PC-3 (cell line): ENCODE results near the gene PRSS27. TPM values are rescaled to one million over a fixed set of nuclear protein-coding genes. Genes with fewer than 3 reads are reported as not detected.

ENCODE experiments used
- ATAC-seq: fragments of 200-7000 bp; cut with Tn5 transposase; 2 replicates; pipeline ENCODE4 v1.9.1; 2020; ENCODE audit warnings: mild to moderate bottlenecking, moderate library complexity
- BruUV-seq: library from RNA; stranded (reverse); fragments of 400-500 nt; replicated peaks from 2 replicates; lab custom pipeline; 2021; lab: Mats Ljungman, UMichigan
- CTCF ChIA-PET: fragments of 300-600 bp; sonication (Branson Sonifier 250); formaldehyde crosslinking; loops from one replicate; lab custom pipeline; 2022; ENCODE audit warnings: antibody characterized with exemption; lab: Charles Lee
- POLR2A ChIA-PET: fragments of 300-600 bp; sonication (Branson Sonifier 250); formaldehyde crosslinking; loops from one replicate; lab custom pipeline; 2022; ENCODE audit warnings: antibody characterized with exemption; ENCODE audit not compliant: unreplicated experiment; lab: Charles Lee
- DNase-seq: peaks from one replicate; pipeline ENCODE4 v3.0.0-alpha.2; 2015
- H2AFZ ChIP-seq: fragments of 300-600 bp; sonication (generic); 2 replicates; pipeline ENCODE4 v1.6.0; 2016; ENCODE audit warnings: antibody characterized with exemption, low read length
- H3F3A ChIP-seq: fragments of 300-600 bp; sonication (generic); one replicate; pipeline ENCODE4 v1.6.0; 2017; ENCODE audit warnings: antibody characterized with exemption, low read length, control low read depth, mild to moderate bottlenecking; ENCODE audit not compliant: unreplicated experiment
- H3K27ac ChIP-seq: fragments of 300-600 bp; sonication (generic); 2 replicates; pipeline ENCODE4 v1.5.1; 2016; ENCODE audit warnings: mild to moderate bottlenecking, low read length
- H3K27me3 ChIP-seq: fragments of 300-600 bp; sonication (generic); 2 replicates; pipeline ENCODE4 v1.6.1; 2016; ENCODE audit warnings: low read length, mixed read lengths
- H3K36me3 ChIP-seq: fragments of 300-600 bp; sonication (generic); 2 replicates; pipeline ENCODE4 v1.6.1; 2016; ENCODE audit warnings: low read depth, mixed run types, low read length, mixed read lengths
- H3K4me1 ChIP-seq: fragments of 300-600 bp; sonication (generic); 2 replicates; pipeline ENCODE4 v1.5.1; 2016; ENCODE audit warnings: low read length; ENCODE audit not compliant: insufficient read depth
- H3K4me2 ChIP-seq: fragments of 300-600 bp; sonication (generic); 2 replicates; pipeline ENCODE4 v1.6.0; 2016; ENCODE audit warnings: low read length
- H3K4me3 ChIP-seq: fragments of 300-600 bp; sonication (generic); 2 replicates; pipeline ENCODE4 v1.5.1; 2016; ENCODE audit warnings: mild to moderate bottlenecking, low read length, mixed read lengths
- H3K79me2 ChIP-seq: fragments of 300-600 bp; sonication (generic); 2 replicates; pipeline ENCODE4 v1.6.1; 2017; ENCODE audit warnings: low read length, mixed read lengths
- H3K9ac ChIP-seq: fragments of 300-600 bp; sonication (generic); 2 replicates; pipeline ENCODE4 v1.6.0; 2016; ENCODE audit warnings: mild to moderate bottlenecking, low read length
- H3K9me2 ChIP-seq: fragments of 300-600 bp; sonication (generic); replicated peaks from 2 replicates; pipeline ENCODE4 v1.6.1; 2016; ENCODE audit warnings: mixed run types, low read length, mixed read lengths
- H3K9me3 ChIP-seq: fragments of 300-600 bp; sonication (generic); 2 replicates; pipeline ENCODE4 v1.6.1; 2016; ENCODE audit warnings: low read length, mixed read lengths
- H4K20me1 ChIP-seq: fragments of 300-600 bp; sonication (generic); 2 replicates; pipeline ENCODE4 v1.6.1; 2016; ENCODE audit warnings: low read length, mixed read lengths
- EZH2 ChIP-seq: fragments of 300-600 bp; sonication (generic); IDR thresholded peaks from one replicate; pipeline ENCODE4 v1.6.1; 2017; ENCODE audit warnings: antibody characterized with exemption, mild to moderate bottlenecking, low read length; ENCODE audit not compliant: unreplicated experiment
- EZH2phosphoT487 ChIP-seq: fragments of 300-600 bp; sonication (generic); IDR thresholded peaks from 2 replicates; pipeline ENCODE4 v1.6.1; 2018; ENCODE audit warnings: mild to moderate bottlenecking, antibody characterized with exemption, low read length, borderline replicate concordance
- intact Hi-C: fragments of 100-400 bp; cut with micrococcal nuclease; formaldehyde crosslinking; loops from 2 replicates; pipeline ENCODE4 v1.9.0; 2023
- total RNA-seq: library from RNA; depleted of rRNA; stranded (reverse); fragments of >200 nt; gene quantifications from 2 replicates; pipeline ENCODE4 v1.2.3, GENCODE V29; 2014
- TF ChIP-seq, protein P1 (sequence below): fragments of 300-600 bp; sonication (generic); conservative IDR thresholded peaks from 2 replicates; pipeline ENCODE4 v1.5.1; 2017; ENCODE audit warnings: antibody characterized with exemption, low read depth, mild to moderate bottlenecking, low read length

The PRSS27 gene
- total RNA-seq, 1 experiment from 2014 or later: 1.2 TPM

DNA sequence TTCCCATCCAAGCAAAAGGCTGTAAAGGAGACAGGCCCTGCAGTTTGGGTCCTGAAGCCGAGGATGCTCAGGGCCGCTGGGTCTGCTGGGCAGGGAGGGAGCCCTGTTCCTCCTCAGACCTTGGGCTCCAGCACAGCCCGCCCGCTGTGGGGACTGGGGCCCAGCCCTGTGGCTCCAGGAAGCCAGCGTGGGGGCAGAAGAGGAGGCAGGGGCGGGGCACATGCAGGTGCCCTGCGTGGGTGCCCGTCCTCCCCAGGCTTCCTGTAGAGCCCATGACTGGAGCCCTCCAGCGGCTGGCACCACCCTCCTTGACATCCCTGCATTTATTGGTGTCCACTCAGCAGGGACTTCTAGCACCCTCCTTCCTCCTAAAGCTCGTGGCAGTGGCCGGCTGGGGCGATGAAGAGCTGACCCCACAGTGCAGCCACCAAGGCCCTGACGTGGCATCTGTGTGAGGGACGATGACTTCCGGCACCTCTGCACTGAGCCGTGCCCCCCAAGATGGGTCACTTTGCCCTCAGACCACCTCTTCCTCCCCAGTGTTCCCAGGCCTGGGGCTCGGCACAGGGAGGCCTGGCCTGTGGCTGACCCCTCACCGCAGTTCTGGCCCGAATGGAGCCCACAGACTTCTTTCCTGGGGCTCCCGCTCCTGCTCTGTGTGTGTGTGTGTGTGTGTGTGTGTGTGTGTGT, 9.9 kb downstream of the PRSS27 start:
- intact Hi-C loops: no loop called here
- no peaks in the 10 kb centered on the region for H3F3A ChIP-seq
- no peaks in the 10 kb centered on the region for H3K36me3 ChIP-seq
- no peaks in the 10 kb centered on the region for H3K4me1 ChIP-seq
- POLR2A ChIA-PET: no interaction called here
- DNase-seq (no peak), ATAC-seq (no peak)
- H3K9ac ChIP-seq: no peak overlapping the region
- no TSS peak for BruUV-seq
- no peaks in the 10 kb centered on the region for H3K9me2 ChIP-seq
- H3K4me2 ChIP-seq: no peak overlapping the region
- TF ChIP-seq EZH2 (no peak), EZH2phosphoT487 (no peak)
- TF ChIP-seq, protein P1, sequence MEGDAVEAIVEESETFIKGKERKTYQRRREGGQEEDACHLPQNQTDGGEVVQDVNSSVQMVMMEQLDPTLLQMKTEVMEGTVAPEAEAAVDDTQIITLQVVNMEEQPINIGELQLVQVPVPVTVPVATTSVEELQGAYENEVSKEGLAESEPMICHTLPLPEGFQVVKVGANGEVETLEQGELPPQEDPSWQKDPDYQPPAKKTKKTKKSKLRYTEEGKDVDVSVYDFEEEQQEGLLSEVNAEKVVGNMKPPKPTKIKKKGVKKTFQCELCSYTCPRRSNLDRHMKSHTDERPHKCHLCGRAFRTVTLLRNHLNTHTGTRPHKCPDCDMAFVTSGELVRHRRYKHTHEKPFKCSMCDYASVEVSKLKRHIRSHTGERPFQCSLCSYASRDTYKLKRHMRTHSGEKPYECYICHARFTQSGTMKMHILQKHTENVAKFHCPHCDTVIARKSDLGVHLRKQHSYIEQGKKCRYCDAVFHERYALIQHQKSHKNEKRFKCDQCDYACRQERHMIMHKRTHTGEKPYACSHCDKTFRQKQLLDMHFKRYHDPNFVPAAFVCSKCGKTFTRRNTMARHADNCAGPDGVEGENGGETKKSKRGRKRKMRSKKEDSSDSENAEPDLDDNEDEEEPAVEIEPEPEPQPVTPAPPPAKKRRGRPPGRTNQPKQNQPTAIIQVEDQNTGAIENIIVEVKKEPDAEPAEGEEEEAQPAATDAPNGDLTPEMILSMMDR: no peak
- H3K27ac ChIP-seq: no peak overlapping the region
- H4K20me1 ChIP-seq: no peaks in the 10 kb centered on the region
- H3K4me3 ChIP-seq: no peak overlapping the region
- CTCF ChIA-PET: no interaction called here
- H2AFZ ChIP-seq: no peak overlapping the region
- H3K9me3 ChIP-seq: no peaks in the 10 kb centered on the region
- no peaks in the 10 kb centered on the region for H3K79me2 ChIP-seq
- H3K27me3 ChIP-seq: no peaks in the 10 kb centered on the region

DNA sequence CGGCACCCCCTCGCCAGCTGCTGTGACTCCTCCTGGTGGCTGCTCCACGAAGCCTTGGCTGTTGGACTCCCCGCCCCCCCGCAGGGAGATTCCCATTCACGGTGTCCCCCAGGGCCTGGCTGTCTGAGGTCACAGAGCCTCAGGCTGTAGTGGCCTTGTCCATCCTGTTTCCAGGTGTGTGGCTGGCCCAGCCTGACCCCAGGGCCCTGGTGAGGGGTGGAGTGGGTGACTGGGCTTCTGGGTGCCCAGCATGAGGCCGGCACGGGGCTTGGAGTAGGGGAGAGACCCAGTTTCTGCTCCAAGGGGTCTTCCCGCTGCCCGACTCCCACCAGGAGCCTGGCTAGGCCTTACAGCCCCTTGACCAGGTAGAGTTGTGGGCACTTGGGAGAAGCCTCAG, 10.4 kb downstream of the PRSS27 start:
- H3K27ac ChIP-seq: no peak overlapping the region
- no peaks in the 10 kb centered on the region for H3F3A ChIP-seq
- H4K20me1 ChIP-seq: no peaks in the 10 kb centered on the region
- BruUV-seq: no TSS peak
- no peaks in the 10 kb centered on the region for H3K4me1 ChIP-seq
- ChIA-PET CTCF (no interaction called here), POLR2A (no interaction called here)
- no peaks in the 10 kb centered on the region for H3K9me2 ChIP-seq
- DNase-seq: no peak
- H3K9me3 ChIP-seq: no peaks in the 10 kb centered on the region
- TF ChIP-seq EZH2 (no peak), EZH2phosphoT487 (no peak)
- TF ChIP-seq, protein P1: no peak
- H3K27me3 ChIP-seq: no peaks in the 10 kb centered on the region
- H3K4me3 ChIP-seq: no peak overlapping the region
- no peak overlapping the region for H3K4me2 ChIP-seq
- intact Hi-C loops: no loop called here
- no peaks in the 10 kb centered on the region for H3K36me3 ChIP-seq
- no peaks in the 10 kb centered on the region for H3K79me2 ChIP-seq
- H3K9ac ChIP-seq: no peak overlapping the region
- ATAC-seq: no peak
- no peak overlapping the region for H2AFZ ChIP-seq

DNA sequence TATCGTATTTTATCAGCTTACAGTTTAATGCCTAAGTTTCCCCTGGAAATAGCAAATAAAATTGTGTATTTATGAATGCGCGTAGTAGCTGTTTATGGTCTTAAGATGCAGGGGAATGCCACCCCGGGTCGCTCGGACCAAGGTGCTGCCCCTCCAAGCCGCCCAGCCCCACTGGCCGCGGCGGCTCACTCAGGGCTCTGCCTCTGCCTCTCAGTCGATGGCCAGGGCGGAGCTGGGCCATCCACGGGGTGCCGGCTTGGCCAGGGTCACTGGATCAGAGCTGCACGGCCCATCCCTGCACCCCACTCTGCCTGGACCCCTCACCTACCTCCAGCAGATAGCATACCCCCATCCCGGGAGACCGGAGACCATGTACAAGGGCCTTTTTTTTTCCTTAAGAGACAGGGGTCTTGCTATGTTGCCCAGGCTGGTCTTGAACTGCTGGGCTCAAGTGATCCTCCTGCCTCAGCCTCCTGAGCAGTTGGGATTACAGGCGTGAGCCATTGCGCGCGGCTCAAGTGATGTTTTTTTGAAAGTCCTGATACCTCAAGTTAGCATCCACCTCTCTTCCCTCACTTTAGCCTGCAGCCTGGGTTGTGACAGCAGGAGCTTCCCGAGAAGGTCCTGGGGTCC, 11.0 kb downstream of the PRSS27 start:
- no TSS peak for BruUV-seq
- Histone ChIP-seq H3K4me3 (no peak overlapping the region), H3K9ac (no peak overlapping the region), H3K27ac (no peak overlapping the region), H3K79me2 (no peaks in the 10 kb centered on the region), H3K27me3 (no peaks in the 10 kb centered on the region), H3K9me3 (no peaks in the 10 kb centered on the region), H3K4me2 (no peak overlapping the region), H3K36me3 (no peaks in the 10 kb centered on the region), H2AFZ (no peak overlapping the region), H3F3A (no peaks in the 10 kb centered on the region), H4K20me1 (no peaks in the 10 kb centered on the region), H3K9me2 (no peaks in the 10 kb centered on the region), H3K4me1 (no peaks in the 10 kb centered on the region)
- DNase-seq: no peak
- no peak for TF ChIP-seq EZH2
- TF ChIP-seq EZH2phosphoT487: no peak
- TF ChIP-seq, protein P1: no peak
- ChIA-PET POLR2A (no interaction called here), CTCF (no interaction called here)
- intact Hi-C loops: no loop called here
- no peak for ATAC-seq
